Measurements from ENCODE around the gene SUCO.

The SUCO gene

DNA sequence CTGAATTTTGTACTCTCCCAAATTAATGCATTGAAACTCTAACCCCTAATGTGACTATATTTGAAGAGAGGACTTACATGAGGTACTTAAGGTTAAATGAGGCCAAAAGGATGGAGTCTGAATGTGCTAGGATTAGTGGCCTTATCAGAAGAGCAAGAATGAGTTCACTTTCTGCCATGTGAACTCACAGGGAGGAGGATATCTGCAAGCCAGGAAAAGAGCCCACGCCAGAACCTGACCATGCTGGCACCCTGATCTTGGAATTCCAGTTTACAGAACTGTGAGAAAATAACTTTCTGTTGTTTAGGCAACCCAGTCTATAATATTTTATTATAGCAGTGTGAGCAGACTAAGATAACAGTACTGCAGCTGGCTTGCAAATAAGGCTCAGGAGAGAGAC, 113.7 kb downstream of the SUCO start:
- no peak for DNase-seq (ENCODE audit: low read depth in 2 of 2)

- no peak for DNase-seq (ENCODE audit: low read depth in 2 of 2)
Observed at GRCh38 chr1:172647110-172647564, 114.2 kb downstream of the SUCO start.

GRCh38 chr1:172647987-172648386, 115.0 kb downstream of the SUCO start:
- no peak for DNase-seq (ENCODE audit: low read depth in 2 of 2)

DNA sequence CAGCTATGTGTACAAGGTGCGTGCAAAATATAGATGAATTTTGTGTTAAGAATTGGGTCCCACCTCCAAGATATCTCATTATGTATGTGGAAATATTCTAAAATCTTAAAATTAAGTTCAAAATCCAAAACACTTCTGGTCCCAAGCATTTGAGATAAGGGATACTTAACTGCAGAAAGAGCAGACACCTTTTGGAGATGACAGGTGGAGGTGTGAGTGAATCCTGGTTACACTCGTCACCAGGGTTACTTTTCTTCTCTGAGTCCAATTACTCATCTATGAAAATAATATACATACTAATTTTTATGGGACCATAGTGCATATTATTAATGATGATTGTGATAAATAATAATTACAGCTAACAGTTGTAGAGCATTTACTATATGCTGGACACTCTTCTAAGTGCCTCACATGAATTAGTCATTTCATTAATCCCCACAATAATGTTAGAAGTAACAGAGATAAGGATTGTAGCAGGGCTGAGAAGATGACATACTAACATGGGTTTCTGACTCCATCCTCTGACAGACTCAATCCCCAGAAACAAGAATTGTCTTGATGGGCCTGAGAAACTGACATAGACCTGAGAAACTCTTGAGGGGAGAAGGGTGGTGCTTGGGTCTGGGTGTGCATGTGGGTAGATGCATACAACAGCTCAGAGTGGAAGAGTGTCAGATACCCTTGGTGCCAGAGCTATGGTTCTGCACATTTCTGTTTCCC, 117.7 kb downstream of the SUCO start:
- no peak for DNase-seq (ENCODE audit: low read depth in 2 of 2)

DNA sequence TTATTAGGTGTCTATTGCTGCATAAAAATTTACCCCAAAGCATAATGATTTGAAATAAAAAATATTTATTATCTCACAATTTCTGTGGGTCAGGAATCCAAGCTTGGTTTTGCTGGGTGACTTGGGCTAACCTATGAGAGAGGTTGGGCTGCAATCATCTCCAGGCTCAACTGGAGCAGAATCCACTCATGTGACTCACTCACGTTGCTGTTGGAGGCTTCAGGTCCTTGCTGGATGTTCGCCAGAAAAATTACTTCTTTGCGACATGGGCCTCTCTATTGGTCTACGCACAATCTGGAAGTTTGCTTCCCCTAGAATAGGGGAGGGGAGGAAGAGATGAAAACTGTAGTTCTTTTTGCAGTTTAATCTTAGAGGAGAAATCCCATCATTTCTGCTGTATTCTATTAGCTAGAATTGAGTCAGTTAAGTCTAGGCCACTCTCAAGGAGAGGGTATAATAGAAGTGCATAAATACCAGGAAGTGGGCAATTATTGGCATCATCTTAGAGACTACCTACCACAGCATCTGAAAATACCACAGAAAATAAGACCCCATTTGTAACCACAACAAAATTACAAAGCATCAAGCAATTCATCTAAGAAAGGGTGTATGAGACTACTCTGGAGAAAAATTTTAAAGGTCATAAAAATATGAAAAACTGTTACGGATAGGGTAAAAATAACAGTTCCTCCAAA, 120.2 kb downstream of the SUCO start:
- DNase-seq (ENCODE audit: low read depth in 2 of 2) = no peak

GRCh38 chr1:172654535-172654934, 121.6 kb downstream of the SUCO start:
- no peak for DNase-seq (ENCODE audit: low read depth in 2 of 2)

- no peak for DNase-seq (ENCODE audit: low read depth in 2 of 2)
Observed at GRCh38 chr1:172656576-172656975, 123.6 kb downstream of the SUCO start.

- no peak for DNase-seq (ENCODE audit: low read depth in 2 of 2)
Observed at GRCh38 chr1:172657586-172657985, 124.6 kb downstream of the SUCO start.

DNA sequence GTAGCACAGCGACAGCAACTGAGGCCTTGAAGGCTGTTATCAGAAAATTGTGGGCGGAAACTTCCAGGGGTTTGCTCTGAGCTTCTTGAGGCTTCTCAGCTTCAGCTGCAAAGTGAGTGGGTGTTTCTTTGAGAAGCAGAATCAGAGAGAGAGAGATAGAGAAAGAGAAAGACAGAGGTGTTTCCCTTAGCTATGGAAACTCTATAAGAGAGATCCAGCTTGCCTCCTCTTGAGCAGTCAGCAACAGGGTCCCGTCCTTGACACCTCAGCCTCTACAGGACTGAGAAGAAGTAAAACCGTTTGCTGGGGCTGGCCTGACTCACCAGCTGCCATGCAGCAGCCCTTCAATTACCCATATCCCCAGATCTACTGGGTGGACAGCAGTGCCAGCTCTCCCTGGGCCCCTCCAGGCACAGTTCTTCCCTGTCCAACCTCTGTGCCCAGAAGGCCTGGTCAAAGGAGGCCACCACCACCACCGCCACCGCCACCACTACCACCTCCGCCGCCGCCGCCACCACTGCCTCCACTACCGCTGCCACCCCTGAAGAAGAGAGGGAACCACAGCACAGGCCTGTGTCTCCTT, 126.0 kb downstream of the SUCO start, which contains the start of gene FASLG:
Gene FASLG (plus strand): TSS at position 233 of the 583 bp plus-strand sequence. CDS start 99 bp downstream, at position 332.
- peak in 1 of 2 donors; percentile 42 for DNase-seq (ENCODE audit: low read depth in 2 of 2)

DNA sequence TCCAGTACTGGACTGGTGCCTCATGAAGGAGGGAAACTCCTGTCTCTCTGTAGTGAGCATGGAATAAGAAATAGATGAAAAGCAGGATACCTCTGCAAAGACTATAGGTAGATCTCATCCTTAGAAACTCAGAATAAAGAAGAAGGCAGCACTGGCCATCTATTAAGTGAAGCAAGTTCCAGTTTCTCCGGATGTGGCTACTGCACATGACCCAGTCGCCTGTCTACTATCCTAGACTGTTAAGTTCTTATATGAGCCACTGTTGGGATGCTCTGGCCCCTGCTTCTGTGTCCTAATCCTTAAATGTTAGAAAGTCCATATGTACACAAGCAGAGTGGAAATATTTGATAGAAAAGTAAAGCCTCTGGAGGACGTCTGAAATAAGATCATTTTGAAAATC, 128.2 kb downstream of the SUCO start:
- no peak for DNase-seq (ENCODE audit: low read depth in 2 of 2)
